Stimulated activated CD4-positive, alpha-beta T cell treated with anti-CD3 and anti-CD28 coated beads, Interleukin-4, amount 100 ng/mL, for 24 hours (primary cell): ENCODE results near the gene MET.
"Not testable (repeated sequence)": the region's sequence is repeated elsewhere in the genome, so short reads cannot be mapped to it uniquely, and the experiment has no call there.

Experiments
- DNase-seq: peaks from one replicate; pipeline ENCODE4 v3.0.0-alpha.2; 2020

The MET gene

GRCh38 chr7:116728413-116728812, 56.4 kb downstream of the MET start:
- DNase-seq = no peak

- DNase-seq = no peak
These were observed 58.4 kb downstream of the MET start for GRCh38 chr7:116730097-116731022.

- DNase-seq = no peak
These were observed 59.0 kb downstream of the MET start for GRCh38 chr7:116731023-116731395.

DNA sequence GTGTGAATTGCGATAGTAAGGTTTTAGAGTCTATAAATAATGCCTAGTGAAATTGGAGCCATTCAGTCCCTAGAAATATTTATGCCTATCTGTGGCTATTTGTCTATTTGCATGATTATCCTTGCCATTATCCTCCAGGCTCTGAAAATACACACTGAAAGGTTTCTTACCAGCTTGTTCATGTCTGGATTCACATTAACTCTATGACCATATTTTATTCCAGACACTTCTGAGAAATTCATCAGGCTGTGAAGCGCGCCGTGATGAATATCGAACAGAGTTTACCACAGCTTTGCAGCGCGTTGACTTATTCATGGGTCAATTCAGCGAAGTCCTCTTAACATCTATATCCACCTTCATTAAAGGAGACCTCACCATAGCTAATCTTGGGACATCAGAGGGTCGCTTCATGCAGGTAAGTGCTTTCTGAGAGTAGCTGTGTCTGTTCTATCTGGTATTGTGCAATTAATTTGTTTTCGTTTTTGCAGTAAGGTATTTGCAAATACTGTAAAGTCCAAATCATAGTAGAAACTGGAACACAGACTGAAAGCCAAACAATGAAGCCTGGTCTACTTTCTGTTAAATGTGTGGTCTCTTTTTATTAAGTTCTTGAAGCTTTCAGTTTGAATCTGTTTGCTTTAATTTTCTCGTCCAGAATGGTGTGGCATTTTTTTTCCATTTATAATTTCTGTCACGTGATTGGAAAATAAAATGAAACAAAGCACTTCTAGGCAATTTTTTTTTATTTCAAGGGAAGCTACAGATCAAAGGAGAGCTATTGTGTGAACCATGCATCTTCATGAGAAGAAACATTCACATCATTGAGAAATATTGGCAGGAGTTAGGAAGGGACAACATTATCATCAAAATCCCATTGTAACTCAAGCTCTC, 59.7 kb downstream of the MET start:
- no peak for DNase-seq

GRCh38 chr7:116732788-116733694, 61.0 kb downstream of the MET start:
- DNase-seq = no peak

GRCh38 chr7:116733924-116734580, 62.1 kb downstream of the MET start:
- DNase-seq = no peak

GRCh38 chr7:116734710-116735109, 62.7 kb downstream of the MET start:
- DNase-seq = no peak

DNA sequence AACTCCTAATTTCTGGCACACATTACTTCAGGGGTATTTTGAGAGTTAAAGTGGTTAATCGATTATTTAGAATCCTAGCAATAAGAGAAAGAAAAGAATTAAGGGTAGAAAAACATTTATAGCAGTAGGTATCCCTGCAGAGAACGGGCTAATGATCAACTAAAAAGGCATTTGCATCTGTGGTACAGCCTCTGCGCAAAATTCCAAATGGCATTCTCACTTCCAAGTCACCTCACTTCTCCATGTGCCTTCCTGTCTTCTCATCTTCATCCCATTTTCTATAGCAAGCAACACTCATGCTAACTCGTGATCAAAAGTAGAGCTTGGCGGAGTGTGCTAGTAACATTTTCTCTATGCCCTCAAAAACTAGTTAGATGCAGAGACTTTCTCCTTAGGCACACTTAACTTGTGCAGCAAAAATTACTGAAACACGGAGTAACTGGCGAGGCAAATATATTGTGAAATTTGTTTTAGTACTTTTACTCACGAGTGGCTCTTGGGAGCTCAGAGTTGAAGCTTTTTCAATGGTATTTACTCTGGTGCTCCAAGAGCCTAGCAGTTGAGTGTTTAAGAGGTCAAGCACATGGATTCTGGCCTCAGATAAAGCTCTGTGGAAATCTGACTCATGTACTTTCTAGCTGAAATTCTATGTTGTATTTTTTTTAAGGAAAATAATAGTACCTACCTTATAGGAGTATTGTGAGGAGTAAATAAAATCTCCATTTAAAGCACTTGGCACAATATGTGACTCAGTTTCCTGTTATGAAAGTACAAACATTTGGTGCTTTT, 65.1 kb downstream of the MET start:
- no peak for DNase-seq

GRCh38 chr7:116738378-116738777, 66.4 kb downstream of the MET start:
- DNase-seq = no peak

DNA sequence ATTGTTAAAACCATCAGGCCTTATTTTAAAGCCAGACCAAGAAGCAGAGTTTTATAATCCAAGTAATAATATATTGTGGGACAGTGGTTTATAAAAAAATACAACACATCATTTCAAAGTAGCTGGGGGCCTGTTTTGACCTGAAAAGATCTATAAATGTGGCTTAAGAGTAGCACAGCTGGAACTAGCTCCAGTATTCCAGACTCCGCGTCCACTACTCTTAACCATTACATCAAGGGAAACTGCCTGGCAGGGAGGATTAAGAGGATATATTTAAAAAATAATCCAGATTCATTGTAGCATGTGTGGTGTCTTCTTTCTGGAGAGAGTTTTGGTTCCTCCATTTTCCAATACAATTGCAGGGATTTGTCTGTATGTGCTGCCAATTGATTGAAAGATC, 67.3 kb downstream of the MET start:
- no peak for DNase-seq

GRCh38 chr7:116740231-116740630, 68.2 kb downstream of the MET start:
- DNase-seq = no peak

GRCh38 chr7:116740755-116741462, 68.9 kb downstream of the MET start:
- no peak for DNase-seq

GRCh38 chr7:116741625-116742316, 69.8 kb downstream of the MET start:
- DNase-seq = no peak

DNA sequence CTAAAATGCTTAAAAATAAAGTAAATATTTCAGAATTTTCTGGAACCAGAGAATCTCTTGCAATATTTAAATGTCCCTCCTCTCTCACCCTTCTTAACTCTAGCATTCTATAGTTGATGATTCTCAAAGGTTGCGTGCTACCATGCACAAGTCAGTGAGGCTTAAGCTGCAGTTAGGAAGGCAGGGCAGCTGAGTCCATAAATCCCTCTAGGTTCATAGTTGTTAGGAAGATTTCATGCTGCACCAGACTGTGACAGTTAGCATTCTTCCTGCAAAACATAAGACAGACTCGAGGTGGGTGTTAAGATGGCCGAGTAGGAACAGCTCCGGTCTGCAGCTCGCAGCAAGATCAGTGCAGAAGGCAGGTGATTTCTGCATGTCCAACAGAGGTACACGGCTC, 70.6 kb downstream of the MET start:
- no peak for DNase-seq

GRCh38 chr7:116743835-116744234, 71.8 kb downstream of the MET start:
- DNase-seq = not testable (repeated sequence)

GRCh38 chr7:116746388-116746787, 74.4 kb downstream of the MET start:
- DNase-seq = not testable (repeated sequence)

GRCh38 chr7:116751070-116751469, 79.1 kb downstream of the MET start:
- DNase-seq = not testable (repeated sequence)

GRCh38 chr7:116752305-116753074, 80.5 kb downstream of the MET start:
- DNase-seq = no peak

DNA sequence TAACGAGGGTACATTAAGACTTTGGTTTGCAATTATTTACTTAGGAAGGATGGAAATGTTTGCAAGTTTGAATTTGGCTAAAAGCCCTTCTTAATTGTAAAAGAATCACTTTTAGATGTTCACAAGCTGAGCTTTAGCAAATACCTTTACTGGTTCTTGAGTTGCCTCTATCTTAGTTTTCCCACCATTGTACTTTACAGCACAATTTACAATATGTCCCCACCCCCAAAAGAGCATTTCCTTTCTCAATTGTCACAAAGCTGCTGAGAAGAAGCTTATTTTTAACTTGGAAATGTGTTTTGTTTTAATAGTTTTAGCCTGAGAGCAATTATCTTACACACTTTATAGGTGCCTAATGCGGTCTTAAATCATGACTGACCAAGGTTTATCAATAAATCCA, 81.1 kb downstream of the MET start:
- DNase-seq = no peak
